ENCODE data around the gene SSTR4.

SSTR4 gene

DNA sequence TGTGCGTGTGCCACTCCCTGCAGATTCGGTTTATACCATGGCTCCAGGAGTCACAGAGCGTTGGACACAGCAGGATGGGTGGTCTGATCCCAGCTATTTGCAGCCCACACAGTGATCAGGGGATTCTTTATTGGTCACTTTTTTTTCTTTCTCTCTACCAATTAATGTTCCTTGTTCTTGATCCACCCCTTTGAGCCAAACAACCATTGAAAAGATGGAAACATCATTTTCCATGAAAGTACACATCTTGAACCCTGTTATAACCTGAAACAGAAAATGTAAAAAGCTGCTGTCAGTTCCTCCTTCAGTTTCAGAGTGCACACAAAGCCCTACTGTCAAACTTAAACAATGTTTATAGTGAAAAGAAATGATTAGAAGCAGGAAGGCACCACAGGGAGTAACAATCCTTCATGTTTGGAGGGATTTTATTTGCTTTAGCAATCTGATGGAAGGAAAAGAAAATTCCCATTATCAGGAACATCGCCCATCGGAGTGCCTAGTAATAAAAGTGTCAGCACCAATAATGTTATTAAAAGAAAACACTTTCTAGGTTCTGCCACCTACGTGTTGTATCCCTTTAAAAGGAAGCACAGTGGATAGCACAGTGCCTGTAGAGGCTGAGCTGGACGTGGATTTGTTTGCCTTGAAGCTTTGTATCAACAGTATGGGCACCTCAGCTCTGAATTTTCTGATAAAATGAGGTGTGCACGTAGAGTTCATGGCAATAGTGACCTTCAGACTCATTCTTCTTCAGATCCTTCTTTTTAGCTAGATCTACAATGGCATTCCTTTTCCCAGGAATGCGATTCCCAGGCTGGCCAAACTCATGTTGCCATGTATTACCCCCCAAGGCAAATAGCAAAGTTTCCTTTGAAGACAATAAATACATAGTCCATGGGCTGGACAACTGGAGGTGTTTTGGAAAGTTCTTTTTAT lies 30.4 kb downstream of the SSTR4 start:
- DNase-seq (ENCODE audit: low spot score), result no peak

DNA sequence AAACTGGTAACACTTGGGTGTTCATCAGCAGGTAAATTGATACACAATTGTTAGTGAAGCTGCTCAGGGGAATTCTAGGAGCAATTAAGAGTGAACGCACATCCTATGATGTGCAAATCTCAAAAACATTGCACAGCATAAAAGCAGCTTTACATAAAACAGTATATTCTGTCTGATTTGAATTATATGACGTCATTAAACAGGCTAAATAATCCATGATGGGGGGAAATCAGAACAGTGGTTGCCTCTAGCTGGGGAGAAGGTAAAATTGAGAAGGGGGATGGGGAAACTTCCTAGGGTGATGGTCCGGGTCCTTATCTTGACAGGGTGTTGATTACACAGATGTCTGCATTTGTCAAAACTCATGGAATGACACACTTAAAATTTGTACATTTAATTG lies 31.7 kb downstream of the SSTR4 start:
- DNase-seq (ENCODE audit: low spot score), result no peak

DNA sequence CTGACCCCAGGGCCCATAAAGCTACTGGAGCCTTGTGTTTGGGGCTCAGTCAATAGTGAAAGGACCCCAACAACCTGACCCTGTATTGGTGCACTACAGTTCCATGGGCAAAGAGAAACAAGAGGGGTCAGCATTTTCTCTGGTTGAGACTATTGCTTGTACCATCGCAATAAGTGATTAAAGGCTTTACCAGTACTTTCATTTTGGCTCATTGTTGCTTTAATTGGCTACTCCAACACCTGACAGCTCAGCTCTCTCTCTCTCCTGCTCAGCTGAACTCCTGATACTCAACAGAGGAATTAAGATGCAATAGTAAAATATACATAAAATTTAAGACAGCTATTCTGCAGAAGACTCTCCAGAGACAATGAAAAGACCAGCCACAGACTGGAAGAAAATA lies 33.2 kb downstream of the SSTR4 start:
- no peak for DNase-seq (ENCODE audit: low spot score)

DNA sequence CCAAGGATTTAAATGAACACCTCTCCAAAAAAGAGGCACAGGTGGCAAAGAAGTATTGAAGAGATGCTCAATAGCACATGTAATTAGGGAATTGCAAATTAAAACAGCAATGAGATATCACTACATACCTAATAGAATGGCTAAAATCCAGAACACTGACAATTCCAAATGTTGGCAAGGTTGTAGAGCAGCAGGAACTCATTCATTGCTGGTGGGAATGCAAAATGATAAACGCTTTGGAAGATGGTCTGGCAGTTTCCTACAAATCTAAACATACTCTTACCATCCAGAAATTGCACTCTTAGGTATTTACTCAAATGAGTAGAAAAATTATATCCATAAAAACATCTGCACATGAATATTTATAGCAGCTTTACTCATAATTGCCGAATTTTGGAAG lies 34.0 kb downstream of the SSTR4 start:
- no peak for DNase-seq (ENCODE audit: low spot score)

DNA sequence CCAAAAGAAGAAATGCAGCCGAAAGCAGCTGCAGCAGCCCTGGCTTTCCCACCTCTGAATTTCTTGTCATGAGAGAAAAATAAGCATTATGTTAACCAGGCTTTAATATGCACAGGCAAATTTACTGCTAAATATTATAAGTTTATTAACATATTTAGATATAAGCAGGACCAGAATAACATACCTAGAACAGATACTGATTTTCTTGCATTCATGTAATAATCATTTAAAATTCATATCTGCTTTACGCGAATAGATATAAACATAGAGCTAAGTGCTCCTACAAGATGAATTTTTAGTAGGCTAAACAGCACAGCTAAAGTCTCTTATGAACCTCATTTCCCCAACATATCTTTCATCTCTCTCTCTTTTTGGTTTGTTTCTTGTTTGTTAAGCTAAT lies 36.3 kb downstream of the SSTR4 start:
- no peak for DNase-seq (ENCODE audit: low spot score)

DNA sequence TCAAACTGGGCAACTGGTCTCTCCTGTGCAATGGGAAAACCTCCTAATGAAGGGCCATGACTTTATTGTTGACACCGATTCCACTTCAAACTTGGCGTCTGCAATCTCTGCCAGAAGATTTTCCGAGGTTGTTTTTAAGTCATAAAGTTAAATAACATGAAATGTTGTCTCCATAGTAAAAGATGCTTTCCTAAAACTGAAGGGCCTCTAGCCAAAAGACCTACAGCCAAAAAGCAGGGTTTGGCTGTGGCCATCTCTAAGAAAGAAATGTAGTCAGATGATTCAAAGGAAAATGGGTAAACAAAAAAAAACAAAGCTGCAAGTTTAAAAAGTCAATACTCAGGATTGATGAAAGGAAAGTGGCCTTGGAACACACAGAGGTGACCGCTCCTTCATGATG lies 36.9 kb downstream of the SSTR4 start:
- no peak for DNase-seq (ENCODE audit: low spot score)

DNA sequence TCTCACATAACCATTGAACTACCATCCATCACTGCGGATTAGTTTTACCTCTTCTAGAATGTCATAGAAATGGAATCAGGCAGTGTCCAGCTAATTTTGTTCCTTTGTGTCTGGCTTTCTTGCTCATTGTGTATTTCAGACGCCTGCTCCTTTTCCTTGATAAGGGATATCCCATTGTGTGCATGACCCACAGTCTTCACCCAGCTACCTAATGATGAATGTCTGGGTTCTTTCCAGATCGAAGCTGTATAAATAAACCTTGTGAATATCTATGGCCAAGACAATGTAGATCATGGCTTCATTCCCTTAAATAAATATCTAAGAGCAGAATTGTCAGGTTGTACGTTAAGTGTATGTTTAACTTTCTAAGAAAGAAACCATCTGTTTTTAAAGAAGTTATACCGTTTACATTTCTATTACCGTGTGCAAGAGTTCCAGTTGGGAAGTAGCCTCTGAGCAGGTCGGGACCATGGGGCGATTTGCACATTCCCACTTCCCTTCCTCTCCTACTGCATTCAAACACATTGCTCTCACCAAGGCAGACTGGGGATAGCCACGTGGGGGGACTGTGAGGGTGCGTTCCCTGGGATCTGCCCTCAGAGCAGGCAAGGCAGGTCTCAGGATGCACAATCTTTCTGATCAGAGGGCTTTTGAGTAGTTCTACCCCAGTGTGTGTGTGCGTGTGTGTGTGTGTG lies 37.9 kb downstream of the SSTR4 start:
- no peak for DNase-seq (ENCODE audit: low spot score)

DNA sequence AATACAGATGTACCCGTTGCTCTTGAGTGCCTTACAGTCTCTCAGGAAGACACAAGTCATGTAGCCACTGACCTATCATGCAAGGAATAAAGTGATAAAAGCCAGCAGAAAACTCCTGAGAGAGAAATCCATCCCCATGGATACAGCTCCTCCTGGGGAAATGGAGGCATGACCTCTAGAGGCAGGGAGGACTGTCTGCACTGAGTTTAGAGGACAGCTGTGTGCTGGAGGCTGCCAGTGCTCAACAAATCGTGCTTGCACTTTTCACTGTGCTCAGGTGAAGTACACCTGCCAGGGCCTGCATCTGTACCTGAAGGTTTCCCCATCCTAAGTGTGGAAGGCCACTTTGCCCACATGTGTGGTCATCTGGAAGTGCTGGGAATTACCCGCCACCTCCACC lies 38.9 kb downstream of the SSTR4 start:
- no peak for DNase-seq (ENCODE audit: low spot score)

DNA sequence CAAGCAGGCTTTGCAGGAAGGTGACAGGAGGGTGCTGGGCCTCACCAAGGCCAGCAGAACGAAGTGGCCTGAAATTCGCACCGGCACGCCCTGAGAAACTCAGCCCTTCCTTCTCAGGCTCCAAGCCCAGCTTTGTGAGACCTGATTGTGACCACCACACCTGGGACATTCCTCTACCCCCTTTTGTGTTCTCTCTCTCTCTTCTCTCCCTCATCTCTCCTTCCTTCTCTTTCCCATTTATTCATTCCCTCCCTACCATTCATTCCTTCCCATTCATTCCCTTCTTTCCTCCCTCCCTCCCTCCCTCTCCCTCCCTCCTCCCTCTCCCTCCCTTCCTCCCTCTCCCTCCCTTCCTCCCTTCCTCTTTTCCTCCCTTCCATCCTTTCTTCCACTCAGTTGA lies 42.2 kb downstream of the SSTR4 start:
- DNase-seq (ENCODE audit: low spot score), result no peak

DNA sequence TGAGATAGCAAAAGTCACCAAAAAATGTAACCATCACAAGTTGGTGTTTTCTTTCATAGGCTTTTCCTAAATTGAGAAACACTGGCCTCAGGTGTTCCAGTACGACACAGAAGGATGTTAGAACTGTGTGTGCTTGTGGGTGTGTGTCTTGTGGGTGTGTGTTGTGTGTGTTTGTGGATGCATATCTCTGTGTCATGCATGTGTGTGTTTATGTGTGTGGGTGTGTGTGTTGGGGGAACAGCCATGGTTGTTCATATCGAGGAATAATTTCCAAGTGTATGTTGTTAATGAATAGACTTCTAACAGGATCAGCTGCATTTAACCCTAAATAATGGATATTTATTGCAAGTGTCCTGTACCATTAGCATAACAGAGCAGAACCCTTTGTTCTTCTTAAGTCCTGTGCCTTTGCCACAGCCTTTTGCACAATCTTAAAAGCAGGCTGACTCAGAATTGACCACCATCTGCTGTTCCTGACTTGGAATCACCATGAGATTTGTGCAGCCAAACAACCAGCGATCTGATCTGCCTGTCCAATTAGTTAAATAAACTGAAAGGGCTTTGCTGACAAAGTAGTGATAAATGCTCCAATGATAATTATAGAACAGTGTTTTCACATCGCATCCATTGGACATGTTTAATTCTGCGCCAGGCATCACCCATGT lies 43.4 kb downstream of the SSTR4 start:
- DNase-seq (ENCODE audit: low spot score), result peak; percentile 89

DNA sequence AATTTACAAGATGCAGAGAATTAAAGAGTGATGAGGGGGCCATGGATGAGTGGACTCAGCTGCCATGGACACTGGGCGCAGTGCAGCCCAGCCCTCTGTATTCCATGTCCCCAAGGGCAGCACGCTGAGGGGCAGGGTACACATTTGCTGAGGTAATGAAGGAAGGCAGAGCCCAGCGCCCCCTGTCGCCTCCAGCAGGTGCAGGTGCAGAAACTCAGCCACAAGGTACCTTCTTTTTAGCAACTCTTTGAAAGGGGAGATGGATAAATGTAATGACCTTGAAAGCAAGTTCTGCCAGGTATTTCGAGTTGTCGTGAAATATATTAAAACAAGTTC lies 43.9 kb downstream of the SSTR4 start:
- no peak for DNase-seq (ENCODE audit: low spot score)

DNA sequence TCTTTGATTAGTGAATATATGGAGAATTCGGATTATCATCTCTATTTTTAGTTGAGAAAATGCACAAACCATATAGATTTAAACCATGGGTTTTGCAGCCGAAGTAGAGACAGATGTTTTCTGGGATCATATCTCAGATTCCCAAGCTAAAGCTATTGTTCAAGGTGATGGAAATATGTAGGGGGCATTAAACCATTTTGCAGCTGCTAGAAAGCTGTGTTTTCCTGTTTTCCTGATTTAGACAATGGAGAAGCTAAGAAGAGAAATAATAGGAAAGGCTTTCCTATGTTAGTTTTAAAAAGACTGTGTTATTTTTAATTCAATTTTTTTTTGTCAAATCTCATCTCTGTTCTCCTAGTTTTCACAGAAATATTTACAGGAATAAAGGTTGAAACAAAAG lies 44.8 kb downstream of the SSTR4 start:
- no peak for DNase-seq (ENCODE audit: low spot score)

DNA sequence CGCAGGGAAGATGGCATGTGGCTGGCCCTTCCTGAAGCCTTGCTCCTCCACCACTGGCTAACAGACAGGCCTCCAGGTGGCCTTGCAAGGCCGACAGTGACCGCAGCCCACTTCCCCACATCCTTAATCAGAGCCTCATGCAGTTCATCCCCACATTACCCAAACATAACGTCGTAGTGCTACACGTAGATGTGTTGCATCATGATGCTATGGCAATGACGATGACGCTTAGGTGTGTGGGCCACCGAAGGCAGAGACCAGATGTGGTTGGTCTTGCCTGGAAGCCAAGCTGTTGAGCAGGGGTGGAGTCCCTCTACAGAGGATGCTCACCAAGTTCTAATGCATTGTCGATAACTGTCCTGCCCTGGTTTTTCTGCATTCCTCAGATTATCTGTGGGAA lies 45.4 kb downstream of the SSTR4 start:
- DNase-seq (ENCODE audit: low spot score), result no peak

DNA sequence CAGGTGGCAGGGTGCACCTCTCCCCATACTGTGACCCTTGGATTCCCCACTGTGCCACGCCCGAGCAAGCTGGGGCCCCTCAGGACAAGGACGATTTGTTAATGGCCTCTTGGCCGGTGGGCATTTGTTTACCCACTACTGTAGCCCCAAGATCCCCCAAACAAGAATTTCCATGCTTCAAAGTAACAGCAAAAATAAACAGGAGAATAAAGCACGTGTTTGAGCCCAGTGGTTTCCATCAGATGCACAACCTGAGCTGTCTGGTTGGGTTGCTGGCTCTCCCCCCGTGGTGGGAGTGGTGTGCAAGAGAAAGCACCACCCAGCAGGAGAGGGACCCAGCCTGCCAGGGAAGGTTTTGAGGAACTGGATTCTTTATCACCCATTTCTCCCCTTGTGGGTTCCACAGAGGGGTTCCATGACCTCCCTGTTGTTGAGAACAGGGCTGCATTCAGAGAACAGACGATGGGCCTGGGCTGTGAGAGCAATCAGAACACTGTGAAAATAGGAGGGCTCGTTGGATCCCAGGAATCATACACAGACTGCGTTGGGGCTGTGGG lies 46.2 kb downstream of the SSTR4 start:
- DNase-seq (ENCODE audit: low spot score), result no peak

DNA sequence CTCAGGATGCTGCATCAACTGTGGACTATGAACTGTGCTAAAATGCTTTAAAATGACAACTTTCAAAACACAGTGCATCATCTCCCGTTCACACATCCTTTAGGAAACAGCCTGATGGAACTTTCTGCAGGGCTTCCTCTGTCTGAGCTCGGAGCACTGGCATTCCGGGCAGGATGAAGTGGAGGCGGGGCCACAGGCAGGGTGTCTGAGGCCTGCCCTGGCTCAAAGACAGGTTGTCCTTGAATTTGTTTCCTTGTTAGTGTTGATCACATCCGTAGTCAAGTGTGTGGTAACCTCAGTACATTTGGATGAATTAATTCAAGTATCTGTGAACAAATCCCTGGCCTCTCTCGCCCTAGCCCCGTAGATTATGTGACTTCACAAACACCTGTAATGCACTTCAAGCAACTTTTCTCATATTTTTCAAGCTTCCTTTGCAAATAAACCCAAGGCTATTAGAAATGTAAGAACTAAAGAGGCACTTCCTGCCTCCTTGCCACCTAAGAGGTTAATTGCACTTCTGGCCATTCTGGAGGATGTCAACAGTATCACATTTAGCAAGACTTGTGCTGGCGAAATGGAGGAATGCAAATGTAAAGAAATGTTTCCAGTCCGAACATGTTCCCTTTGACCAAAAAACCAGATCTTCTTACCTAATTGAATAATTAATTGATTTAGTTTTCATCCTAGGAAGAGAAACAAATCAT lies 47.9 kb downstream of the SSTR4 start:
- DNase-seq (ENCODE audit: low spot score), result no peak

DNA sequence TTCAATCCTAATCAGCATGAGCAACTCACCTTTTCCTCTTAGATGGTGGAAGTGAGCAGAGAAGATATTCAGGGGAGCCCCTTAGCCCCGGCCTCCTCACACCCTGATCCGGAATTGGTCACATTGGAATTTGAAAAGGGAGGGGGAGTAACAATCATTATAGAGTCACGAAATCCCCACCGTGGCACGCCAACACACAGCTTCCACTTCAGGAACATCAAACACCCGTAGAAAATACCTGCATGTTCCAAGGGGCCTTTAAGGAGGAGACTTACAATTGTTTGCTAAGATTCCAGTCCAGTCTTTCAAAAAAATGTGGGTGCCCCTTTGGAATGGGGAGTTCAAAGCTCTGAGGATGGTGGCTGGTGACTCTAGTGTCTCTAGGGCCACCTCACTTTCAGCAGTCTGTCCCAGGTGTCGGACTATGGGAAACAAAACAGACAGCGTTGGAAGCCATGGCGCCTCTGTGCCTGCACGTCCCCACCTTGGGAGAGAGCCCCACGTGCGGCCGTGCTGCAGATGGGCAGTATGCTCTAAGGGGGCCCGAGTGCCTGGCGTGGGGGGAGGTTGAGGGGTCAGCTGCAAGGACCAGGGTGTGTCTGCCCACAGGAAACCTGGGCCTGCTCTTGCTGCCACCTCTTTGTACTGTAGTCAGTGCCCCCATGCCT lies 48.6 kb downstream of the SSTR4 start:
- DNase-seq (ENCODE audit: low spot score), result no peak

DNA sequence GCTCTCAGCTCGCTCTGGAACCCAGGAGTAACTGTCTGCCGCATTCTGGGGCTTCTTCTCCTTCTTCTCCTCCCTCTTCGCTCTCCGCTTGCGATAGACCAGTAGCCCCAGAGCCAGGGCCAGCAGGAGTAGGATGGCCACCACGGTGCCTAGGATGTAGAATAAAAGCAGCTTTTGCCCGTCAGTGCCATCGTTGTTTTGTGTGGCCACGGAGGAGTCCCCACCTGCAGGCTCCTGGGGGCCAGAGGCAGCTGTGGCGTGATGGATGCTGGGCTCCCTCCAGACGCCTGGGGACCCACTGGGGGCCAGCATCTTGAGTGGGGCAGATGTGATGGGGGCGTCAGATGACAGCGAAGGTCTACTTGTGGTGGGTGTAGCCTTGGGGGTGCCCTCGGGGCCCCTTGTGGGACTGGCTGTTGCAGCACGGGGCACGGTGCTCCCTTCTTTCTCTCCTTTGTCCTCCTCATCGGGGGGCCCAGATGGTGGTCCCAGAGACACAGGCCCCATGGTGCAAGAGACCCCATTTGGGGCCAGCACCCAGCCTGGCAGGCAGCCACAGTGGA lies 49.3 kb downstream of the SSTR4 start:
- DNase-seq (ENCODE audit: low spot score), result no peak

DNA sequence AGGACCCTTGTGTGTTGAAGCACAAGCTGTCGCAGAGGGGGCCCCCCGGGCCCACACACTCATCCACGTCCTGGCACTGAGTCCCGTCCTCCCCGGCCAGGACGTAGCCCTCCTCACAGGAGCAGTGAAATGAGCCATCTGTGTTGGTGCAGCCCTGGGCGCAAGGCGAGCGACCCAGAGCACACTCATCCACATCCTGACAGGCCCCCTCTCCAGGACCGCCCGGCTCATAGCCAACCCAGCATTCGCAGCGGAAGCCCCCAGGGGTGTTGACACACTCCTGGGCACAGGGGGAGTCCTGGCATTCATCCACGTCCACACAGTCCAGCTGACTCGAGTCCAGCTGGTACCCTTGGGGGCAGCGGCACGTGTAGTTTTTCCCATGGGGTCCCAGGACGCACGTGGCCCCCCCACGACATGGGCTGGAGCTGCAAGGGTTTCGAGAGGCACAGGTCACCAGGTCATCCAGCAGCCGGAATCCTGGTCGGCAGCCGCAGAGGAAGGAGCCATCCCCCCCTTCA lies 49.8 kb downstream of the SSTR4 start:
- no peak for DNase-seq (ENCODE audit: low spot score)

DNA sequence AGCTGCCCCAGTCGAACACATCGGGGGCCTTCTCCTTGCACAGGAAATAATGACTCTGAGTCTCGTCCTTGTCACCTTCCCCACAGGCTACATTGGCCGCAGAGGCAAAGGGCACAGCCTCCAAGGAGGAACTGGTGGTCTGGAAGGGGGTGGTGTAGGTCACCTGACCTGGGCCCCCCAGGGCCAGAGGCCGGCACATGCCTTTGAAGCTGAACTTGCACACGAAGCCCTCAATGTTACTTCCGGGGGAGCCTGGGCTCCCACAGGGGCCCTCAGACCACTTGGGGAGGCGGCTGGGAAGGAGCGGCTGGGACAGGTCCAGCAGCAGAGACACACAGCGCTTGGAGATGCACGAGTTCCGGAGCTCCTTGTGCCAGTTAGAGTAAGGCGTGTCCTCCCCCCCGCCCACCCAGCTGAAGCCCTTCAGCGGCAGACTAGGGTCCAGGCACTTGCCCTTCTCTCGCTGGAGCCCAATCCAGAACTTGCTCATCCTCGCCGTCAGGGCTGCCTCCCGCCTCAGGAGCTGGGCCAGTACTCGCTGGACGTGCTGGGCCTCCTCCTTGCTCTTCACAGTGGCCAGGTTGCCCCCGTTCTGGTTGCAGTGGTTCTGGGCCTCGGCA lies 50.4 kb downstream of the SSTR4 start:
- DNase-seq (ENCODE audit: low spot score), result no peak

DNA sequence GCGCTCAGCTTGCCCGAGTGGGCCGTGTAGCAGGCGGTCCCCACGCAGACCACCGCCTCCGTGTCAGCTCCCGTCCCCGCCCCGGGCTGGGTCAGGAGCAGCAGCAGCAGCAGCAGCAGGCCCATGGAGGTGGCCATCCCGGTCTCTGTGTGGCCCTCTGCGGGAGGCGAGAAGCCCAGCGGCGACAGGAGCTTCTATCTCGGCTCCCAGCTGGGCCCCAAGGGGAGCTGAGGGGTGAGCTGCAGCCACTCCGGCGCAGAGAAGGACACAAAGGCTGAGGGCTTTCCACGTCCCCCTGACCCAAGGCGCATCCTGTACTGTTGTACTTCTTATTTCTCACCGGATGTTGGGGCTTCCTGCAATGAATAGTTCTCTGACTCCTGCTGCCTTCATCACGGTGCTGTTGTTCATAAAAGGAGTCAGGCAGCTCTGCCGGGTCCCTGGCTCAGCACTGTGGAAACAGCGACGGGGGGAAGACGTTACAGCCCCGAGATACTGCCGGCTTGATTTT lies 51.0 kb downstream of the SSTR4 start, which contains the start of gene CD93:
CD93 (minus strand) TSS at position 269 of the 511 bp plus-strand sequence; CDS start at position 137, 132 bp downstream.
- DNase-seq (ENCODE audit: low spot score), result no peak

Measured in cerebellar cortex (tissue), 1 donor.